Left hindlimb (tissue), 1 donor: ENCODE results near the gene AOAH.

Experiments used
- DNase-seq: peaks from one replicate; pipeline ENCODE4 v3.0.0-alpha.2; 2018

Gene AOAH

DNA sequence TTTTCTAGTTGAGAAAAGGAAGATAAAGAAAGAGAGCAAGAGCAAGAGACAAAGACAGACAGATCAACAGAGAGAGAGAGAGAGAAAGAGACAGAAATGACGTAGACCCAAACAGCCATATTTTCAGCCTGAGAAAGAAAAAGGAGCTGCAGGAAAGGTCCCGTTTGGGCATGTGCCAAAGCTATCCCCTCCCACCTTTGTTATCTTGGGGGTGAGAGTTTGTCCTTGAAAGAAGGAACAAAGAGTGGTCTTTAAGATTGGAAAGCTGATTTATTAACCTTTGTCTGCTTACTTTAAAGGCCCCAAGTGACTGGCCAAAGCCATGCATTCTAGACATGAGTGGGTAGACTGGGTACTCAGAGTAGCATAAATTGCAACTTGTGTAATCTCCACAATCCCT lies 98.2 kb downstream of the AOAH start:
- DNase-seq = no peak

DNA sequence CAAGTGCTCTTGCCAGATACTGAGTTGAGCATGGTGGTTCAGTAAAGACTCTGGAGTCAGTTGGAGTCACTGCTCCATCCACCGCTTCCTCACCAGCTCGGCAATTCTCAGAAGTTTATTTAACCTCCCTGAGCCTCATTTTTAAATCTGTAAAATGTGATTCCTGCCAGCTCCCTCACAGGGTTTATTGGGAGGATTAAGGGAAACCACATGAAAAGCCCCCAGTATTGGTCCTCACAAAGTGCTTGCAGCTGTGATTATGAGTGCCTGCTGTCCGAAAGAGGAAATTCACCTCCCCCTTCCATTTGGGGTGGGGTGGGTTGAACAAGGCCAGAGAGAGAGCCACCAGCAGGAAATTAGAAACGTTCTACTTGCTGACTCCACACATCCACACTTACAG lies 99.0 kb downstream of the AOAH start:
- DNase-seq = no peak

DNA sequence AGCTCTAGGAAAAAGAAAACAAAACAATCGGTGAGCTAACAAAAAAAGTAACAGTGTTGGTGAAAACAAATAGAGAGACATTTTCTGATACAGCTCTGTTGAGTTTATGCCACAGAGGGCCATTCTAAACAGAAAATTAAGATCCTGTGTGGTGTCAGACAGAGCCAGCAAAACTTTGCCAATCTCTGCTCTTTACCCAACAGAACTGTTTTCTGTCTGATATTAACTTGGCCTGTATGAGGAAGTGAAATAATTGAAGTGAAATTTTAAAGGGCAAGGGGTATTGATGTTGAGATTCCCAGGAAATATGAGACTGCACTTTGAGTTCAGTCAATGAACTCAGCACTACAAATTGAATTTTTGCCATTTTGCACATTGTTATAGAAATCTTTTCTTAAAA lies 101.0 kb downstream of the AOAH start:
- DNase-seq = no peak

DNA sequence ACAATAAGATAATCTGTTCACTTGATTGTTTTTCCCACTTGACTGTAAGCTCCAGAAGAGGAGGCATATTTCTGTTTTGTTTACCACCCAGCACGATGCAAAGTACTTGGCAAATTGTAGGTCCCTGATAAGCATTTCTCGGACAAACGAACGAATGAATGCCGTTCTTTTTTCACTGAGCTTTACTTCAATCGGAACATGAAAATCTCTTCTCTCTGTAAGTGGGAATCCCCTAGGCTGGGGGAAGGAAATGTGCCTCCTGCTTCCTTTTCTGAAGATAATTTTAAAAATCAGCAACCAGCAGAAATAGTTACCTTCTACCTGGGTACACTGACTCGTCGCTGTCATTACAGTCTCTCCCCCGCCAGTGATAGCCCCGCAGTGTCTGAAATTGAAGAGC lies 102.9 kb downstream of the AOAH start:
- no peak for DNase-seq

DNA sequence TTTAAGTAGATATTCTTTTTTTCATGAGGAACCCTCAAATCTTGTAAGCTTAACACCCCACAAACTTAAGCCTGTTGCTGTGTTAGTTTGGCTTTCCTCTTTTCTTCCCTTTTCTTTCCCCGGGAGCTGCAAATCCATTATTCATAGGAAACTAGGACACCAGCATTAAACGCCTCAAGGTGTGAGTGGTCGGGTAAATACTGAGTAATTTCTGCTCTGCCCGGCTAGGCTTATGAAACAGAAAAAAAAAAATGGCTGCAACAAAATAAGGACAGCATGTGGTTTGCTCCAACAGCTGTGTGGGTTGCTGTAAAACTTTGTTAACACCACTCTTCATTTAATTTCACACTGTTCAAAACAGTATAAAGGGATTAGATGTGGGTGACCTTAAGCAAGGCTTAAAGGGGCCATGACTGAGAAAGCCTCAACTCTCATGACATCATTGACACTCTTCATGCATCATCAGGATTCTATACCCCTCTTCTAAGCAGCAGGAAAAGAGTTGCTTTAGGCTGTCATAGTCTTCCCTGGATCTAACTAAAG lies 104.1 kb downstream of the AOAH start:
- no peak for DNase-seq

DNA sequence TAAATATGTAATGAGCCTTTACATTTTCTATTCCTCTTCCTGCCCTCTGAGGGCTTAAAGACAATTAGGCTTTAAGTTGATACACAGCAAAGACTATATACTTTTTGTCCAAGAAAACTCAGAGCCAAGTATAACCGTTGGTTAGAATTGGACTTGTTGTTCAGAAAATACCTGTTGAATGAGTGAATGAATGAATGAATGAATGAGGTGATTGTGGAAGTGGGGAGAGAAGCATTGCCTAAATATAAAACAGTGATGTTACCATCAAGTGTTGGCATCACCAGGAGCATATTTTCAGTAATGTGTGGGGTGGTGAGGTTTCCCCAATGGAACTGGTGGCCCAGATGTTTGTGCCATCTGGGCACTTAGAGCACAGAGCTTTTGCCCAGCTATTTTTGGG lies 106.9 kb downstream of the AOAH start:
- no peak for DNase-seq

DNA sequence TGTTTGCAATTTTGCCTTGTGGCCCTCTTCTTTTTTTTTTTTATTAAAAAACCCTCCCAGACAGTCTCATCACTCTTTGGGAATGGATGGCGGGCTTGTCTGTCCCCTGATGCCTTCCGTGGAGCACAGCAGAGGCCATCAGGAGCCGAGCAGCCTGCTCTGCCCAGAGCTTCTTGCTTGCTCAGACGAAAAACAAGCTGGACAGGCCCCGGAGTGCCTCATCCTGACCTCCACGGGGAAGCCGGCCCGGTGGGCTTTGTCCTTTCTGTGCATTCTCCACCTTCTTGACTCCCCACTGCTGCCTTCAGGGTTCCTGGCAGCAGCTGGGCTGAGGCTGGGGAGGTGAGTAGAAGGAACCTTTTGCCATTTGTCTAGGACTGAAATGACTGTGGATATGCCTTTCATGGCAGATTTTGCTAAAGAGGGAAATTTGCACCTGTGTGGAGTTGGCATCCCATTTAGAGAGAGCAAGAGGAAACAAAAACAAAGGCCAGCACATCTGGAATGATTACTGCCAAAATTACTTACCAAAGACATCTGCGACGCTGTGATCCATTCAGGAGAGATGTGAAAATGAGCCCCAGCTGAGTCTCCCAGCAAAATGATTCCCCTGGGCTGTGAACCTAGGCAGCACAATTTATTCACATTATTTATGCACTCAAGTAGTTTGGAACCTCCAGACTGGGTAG lies 108.3 kb downstream of the AOAH start:
- DNase-seq = no peak

DNA sequence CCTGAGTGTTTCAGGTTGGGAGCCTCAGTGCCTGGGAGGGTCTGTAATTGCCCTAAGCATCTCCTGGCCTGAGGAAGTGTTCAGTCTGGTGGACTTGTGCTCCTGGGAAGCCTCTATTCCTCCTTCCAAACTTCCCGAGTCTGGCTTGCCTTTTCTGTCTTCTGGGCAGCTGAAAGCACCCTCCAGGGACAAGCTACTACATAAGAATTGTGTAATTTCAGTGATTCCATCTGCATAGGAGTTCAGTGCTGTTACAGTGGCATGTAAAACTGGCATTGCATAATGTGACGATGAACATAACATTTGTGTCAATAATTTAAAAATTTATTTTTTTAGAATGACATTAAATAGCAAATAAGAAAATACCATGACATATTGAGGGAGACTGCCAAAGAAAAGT lies 109.3 kb downstream of the AOAH start:
- no peak for DNase-seq

DNA sequence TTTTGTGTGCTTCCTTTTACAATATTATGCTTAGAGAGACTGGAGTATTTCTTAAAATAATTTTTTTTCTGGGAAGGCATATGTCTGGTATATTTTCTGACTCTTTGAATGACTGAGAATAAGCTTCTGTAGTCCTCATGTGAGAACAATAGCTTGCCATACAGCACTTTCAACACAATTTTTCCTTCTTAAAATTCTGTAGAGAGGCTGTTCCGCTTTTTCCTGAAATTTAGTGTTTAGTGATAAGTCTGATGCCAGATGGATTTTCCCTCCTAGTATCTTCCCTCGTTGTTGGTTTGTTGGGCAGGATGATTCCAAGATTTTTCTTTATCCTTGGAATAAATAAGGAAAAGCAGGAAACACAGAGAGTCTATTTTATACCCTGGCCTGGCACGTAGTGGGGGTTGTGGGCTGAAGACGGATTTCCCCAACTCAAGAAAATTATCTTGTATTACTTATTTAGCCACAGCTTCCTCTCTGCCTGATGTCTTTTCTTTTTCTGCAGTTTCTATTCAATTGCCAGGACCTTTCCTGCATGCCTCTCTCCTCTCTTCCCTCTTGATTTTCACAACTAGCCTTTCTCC lies 111.2 kb downstream of the AOAH start:
- DNase-seq = no peak

DNA sequence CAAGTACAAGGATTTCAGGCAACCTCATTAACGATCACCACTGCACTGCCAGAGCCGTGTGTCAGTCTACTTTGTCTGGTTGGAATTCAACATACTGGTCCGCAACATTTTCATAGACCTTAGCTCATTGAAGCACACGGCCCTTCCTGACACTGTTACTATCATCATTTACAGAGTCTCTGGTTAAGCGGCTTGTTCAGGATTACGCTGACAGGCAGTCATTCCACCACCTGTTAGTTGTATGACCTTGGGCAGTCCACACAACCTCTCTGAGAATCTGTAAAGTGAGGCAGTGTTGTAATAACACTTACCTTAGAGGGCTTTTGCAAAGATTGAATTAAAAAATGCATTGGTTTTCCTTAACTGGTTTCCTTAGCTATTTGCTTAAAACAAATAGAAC lies 112.6 kb downstream of the AOAH start:
- DNase-seq = no peak

DNA sequence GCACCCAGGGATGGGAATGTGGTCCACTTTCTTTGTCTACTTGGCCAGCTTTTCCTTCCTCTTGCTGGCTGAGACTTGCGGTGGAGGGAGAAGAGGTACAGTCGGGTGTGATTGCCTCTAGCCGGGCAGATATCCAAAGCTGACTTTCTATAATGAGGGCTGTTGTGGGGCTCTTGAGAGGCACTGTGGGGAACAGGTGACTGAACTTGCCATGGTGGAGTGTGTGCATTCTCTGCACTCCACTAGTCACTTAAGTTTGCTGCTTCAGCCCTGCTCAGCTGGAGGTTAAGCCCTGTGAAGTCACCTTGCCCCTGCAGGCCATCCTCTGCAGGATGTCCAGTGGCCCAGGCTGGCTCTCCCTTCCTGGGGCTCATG lies 116.6 kb downstream of the AOAH start:
- DNase-seq = no peak

DNA sequence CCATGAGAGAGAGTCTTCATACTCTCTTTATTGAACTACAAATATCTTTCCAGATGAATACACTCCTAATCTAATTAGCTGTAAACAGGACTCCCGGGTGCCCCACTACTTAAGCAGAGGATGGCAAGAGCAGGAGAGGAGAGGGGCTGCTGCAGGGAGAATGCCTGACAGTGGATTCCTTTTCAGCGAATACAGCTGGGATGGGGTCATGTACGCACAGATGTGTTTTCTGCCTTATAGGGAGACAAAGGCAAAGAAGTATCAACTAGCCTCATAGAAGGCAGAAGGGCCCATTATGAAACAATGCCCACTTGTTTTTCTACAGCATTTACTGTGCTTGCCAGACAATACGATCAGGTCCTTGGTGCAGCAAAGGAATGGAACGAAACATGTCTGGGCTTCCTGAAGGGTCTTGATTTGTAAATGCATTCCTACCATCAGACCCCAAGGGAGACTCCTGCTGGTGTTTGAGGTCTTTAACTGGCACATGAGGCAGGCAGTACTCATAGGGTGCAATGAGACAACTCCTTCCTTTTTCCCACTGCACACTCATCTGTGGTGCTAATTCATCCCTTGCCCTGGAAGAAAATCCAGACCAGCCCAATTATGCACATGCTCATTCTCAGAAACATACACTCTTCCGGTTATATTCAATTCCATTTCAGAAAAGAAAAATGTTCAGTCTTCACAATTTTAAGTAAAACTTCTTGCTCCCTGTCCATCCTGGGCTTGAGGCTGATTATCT lies 117.1 kb downstream of the AOAH start:
- DNase-seq = no peak

DNA sequence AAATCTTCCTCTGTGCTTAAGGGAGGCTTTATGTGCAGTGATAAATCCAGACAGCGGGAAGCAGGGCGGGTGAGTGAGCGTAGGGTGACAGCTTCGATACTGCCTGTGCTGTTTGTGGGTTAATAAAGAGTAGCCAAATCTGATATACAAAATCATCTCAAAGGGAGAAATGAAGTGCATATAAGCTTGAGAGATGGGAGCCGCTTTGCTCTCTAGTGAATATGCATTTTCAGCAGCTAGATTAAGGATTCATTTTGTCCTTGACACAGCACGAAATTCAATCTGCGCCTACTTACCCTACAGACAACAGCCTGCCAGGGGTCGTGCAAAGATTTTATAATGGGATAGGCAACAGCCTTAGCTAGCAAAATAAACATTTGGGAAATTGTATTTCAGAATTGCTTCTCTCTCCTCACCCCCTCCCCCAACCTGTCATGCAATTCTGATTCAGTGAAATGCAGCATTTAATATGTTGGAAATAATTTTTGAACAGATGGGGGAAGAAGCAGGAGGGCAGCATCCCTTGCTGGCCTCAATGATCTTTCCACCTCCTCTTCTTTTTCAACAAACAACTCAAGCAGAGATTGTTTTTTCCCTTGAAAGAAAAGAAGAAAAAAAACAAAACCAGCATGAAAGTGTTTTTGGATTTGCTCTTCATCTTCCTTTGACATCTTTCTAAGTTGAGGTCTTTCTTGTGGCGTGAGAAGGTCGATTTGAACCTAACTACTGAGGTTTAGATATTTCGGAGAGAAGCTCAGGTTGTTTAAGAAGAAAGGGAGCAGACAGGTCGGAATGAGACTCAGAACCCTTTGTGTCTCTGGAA lies 117.9 kb downstream of the AOAH start:
- DNase-seq = no peak

DNA sequence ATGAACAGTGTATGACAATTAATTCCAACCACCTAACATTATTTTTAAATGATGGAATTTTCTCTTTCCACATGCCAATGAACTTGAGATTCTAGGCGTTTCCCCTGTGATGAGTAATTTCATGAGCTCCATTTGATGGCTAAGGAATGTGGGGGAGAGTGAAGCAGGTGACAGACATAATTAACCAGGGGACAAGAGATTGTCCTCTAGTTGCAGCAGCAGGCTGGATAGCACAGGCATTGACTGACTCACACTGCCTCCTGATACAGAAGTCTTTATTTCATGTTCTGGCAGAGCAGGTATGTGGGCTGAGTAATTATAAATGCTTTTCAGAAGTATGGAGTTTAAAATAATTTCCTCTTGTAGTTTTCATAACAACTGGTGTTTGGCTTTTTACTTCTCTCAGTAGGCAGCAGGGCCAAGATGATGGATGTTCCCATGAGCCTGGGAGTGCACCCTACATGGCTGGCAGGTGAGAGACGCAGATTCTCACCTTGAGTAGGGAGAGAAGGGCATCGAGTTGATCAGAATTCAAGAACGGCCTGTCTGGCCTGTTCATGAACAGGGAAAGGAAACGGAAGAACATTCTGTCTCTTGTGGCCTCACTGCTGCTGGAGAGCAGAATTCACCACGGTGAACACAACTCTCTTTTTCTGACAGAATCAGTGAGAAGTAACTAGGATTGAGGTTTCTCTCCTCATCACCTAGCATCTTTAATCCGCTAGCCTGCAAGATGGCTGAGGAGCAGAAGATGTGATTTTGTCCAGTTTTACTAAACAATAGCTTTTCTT lies 118.8 kb downstream of the AOAH start:
- DNase-seq = no peak

DNA sequence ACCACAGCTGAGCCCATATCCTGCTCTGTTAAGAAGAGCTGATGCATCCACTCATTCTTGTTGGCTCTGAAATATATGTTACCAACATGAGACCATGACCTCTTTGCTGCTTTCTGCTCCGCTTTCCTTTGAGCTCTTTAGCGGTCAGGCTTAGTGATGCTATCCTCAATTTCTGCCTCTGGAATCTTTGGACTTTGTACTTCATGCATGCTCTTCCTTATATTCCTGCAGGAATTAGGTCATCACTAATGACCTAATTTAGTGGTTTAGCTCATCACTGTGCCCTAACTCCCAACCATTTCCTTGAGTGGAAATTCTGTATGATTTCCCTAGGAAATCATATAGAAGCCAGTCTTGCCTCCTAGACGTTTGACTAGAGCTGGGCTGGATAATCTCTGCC lies 119.5 kb downstream of the AOAH start:
- DNase-seq = no peak

DNA sequence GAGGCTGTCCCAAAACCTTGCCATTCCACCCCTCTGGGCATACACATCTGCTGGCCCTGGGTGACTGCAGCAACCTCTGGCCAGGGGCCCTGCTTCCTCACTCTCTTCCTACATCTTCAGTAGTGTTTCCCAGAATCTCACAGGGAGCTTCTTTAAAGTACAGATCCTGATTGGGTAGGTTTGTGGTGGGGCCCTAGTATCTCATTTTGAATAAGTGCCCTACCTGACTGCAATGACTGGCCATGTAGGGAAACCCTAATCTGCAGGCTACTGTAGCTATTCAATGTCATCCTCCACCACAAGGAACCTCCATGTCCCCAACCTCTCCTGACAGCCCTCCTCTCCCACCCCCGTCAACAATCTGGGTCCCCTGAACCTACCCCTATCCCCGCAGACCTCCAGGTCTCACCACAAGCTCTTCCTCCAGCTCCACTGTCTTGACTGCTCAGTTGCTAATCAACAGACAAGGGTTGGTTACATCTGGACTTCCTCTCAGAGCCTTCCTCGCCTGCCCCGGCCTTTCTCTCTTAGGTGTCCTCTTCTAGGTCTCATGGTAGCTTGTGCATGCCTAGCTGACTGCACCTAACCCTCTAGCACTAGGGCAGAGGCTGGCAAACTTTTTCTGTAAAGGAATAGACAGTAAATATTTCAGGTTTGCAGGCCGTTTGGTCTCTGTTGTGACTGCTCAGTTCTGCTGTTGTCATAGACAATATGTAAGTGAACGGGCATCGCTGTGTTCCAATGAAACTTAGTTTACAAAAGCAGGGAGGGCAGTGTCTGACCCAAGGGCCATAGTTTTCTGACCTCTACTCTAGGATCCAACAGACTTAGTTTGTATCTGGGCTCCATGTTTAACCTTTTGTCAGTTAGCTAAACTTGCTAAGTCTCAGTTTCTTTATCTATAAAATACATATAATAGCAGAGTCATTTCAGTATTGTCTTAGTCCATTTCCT lies 121.1 kb downstream of the AOAH start:
- no peak for DNase-seq

DNA sequence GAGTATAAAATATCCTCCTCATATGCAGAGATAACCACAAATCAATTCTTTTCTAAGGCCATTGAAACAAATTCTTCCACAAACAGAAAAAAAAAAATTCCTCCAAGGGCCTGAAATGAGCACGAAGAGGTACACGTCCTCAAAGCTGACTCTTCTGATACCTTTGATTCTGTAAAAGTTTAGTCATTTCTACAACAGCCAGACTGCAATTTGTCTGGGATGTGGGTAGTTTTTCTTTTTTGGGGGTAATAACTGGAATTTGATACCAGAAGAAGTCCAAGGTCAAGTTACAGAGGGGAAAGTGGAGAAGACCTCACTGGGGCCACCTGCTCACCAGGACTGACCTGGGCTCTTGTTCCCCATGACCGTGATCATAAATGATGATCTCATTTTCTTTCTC lies 121.8 kb downstream of the AOAH start:
- no peak for DNase-seq

DNA sequence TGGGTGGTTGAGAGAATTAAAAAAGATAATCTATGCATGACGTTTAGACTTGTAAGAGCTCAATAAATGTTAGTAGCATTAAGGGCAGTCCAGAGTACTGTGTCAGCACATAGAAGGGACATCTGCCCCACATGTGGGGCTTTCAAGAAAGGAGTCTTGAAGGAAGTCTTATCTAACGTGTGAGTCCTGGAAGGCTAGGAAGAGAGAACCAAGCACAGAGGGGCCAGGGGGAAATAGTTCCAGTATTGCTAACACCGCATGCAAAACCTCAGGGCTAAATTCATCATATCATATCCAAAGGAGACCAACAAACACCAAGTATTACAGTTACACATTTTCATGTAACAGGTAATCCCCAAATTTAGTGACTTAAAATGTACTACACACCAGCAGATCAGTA lies 122.7 kb downstream of the AOAH start:
- DNase-seq = no peak

DNA sequence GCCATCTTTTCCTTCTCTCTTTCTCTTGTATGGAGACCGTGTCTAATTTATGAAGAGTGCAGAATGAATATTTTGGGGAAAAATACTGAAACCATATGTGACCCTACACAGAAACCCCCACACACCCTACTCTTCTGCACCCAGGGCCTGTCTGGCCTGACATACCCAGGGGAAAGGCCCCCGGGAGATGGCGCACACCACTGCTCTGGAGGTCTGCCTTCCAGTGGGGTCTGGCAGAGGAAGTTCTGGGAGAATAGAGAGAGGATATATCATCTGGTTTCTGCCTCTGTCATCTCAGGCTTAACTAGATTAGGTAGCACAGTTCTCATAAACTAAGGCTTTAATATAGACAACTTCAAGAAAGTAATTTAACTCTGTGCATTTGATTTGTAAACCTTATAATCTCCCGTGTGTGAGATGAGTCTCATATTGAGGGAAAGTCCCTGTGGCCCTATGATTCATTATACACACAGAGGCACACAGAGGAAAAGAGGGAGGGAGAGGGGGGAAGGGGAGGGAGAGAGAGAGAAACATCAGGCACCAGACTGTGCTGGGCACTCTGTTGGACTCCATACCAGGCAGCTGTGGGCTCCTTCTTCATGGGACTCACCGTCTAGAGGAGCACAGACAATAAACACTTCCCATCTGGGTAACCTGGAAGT lies 123.3 kb downstream of the AOAH start:
- no peak for DNase-seq

DNA sequence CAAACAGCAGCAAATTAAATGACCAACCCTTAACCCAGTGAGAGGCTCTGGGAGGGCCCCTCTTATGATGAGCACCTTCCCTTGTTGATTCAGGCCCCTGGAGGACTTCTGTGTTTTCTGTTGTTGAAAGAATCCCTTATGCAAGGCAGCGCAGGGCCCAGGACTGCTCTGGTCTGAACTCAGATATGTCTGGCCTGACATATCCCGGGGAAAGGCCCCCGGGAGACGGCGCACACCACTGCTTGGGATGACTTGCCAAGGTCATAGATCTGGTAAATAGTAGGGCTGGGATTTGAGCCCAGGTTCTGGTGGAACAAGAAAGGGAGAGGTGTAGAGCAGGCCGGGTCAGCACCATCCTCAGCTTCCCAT lies 124.0 kb downstream of the AOAH start:
- DNase-seq = no peak
